MCF 10A (cell line): ENCODE measurements around the gene GLIS1. TPM values are rescaled to one million over a fixed set of nuclear protein-coding genes. Genes with fewer than 3 reads are reported as not detected.

Experiments
- BruUV-seq: library from RNA; stranded (reverse); fragments of 400-500 nt; replicated peaks from 2 replicates; lab custom pipeline; 2021; lab: Mats Ljungman, UMichigan
- CTCF ChIA-PET: fragments of 300-600 bp; sonication (Branson Sonifier 250); formaldehyde crosslinking; extraction: SDS; loops from one replicate; lab custom pipeline; 2021; ENCODE audit warnings: antibody characterized with exemption, inconsistent platforms; lab: Yijun Ruan, JAX
- POLR2A ChIA-PET: fragments of 300-600, 350-650 bp; sonication (Branson Sonifier 250); formaldehyde crosslinking; extraction: SDS; loops from one replicate; lab custom pipeline; 2020; ENCODE audit warnings: antibody characterized with exemption, inconsistent platforms; lab: Yijun Ruan, JAX
- DNase-seq: peaks from one replicate; pipeline ENCODE4 v3.0.0-alpha.2; 2018; ENCODE audit not compliant: unreplicated experiment
- H3K27ac Mint-ChIP-seq: one replicate; pipeline ENCODE4 v1.8.0; 2022; ENCODE audit warnings: mild to moderate bottlenecking, low read depth, mixed read lengths; ENCODE audit not compliant: unreplicated experiment
- H3K27me3 Mint-ChIP-seq: one replicate; pipeline ENCODE4 v1.8.0; 2022; ENCODE audit warnings: mixed read lengths; ENCODE audit not compliant: insufficient read depth, unreplicated experiment
- H3K36me3 Mint-ChIP-seq: one replicate; pipeline ENCODE4 v1.8.0; 2022; ENCODE audit warnings: mild to moderate bottlenecking, moderate library complexity, mixed read lengths; ENCODE audit not compliant: insufficient read depth, unreplicated experiment
- H3K4me1 Mint-ChIP-seq: one replicate; pipeline ENCODE4 v1.8.0; 2022; ENCODE audit warnings: mixed read lengths; ENCODE audit not compliant: insufficient read depth, unreplicated experiment
- H3K4me3 Mint-ChIP-seq: one replicate; pipeline ENCODE4 v1.8.0; 2022; ENCODE audit warnings: mild to moderate bottlenecking, moderate library complexity, mixed read lengths; ENCODE audit not compliant: unreplicated experiment
- H3K9me3 Mint-ChIP-seq: one replicate; pipeline ENCODE4 v1.8.0; 2022; ENCODE audit warnings: mixed read lengths; ENCODE audit not compliant: unreplicated experiment
- intact Hi-C: fragments of 100-400 bp; cut with micrococcal nuclease; formaldehyde crosslinking; loops from 2 replicates; pipeline ENCODE4 v1.14.1; 2022
- total RNA-seq: library from RNA; stranded (reverse); gene quantifications from 2 replicates; pipeline ENCODE4 v1.2.3, GENCODE V29; 2022
- TF ChIP-seq, protein P1 (sequence below): fragments of 200-600 bp; IDR thresholded peaks from one replicate; pipeline ENCODE4 v1.8.0; 2022; ENCODE audit warnings: antibody characterized with exemption, mild to moderate bottlenecking; ENCODE audit not compliant: unreplicated experiment

Gene GLIS1
- total RNA-seq, 1 experiment from 2014 or later: 0.93 TPM

GRCh38 chr1:53587252-53587988, 151.5 kb downstream of the GLIS1 start:
- TF ChIP-seq, protein P1, sequence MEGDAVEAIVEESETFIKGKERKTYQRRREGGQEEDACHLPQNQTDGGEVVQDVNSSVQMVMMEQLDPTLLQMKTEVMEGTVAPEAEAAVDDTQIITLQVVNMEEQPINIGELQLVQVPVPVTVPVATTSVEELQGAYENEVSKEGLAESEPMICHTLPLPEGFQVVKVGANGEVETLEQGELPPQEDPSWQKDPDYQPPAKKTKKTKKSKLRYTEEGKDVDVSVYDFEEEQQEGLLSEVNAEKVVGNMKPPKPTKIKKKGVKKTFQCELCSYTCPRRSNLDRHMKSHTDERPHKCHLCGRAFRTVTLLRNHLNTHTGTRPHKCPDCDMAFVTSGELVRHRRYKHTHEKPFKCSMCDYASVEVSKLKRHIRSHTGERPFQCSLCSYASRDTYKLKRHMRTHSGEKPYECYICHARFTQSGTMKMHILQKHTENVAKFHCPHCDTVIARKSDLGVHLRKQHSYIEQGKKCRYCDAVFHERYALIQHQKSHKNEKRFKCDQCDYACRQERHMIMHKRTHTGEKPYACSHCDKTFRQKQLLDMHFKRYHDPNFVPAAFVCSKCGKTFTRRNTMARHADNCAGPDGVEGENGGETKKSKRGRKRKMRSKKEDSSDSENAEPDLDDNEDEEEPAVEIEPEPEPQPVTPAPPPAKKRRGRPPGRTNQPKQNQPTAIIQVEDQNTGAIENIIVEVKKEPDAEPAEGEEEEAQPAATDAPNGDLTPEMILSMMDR: no peak
- no peaks in the 10 kb centered on the region for H3K4me1 Mint-ChIP-seq
- no TSS peak for BruUV-seq
- DNase-seq: no peak
- H3K27ac Mint-ChIP-seq: no peak overlapping the region
- H3K4me3 Mint-ChIP-seq: no peak overlapping the region
- H3K36me3 Mint-ChIP-seq: no peaks in the 10 kb centered on the region
- peaks cover 23% of the 10 kb centered on the region for H3K27me3 Mint-ChIP-seq
- H3K9me3 Mint-ChIP-seq: no peaks in the 10 kb centered on the region
- POLR2A ChIA-PET: interaction anchor here (0.5 to 0.6 kb wide), 2 partner anchors 10 to 68 kb away, joined by 3 to 4 read pairs; no protein-coding TSS in a partner anchor
- intact Hi-C loops: no loop called here
- CTCF ChIA-PET: interaction anchor here (0.6 kb wide), 1 partner anchor 15 kb away, joined by 3 read pairs; no protein-coding TSS in a partner anchor

DNA sequence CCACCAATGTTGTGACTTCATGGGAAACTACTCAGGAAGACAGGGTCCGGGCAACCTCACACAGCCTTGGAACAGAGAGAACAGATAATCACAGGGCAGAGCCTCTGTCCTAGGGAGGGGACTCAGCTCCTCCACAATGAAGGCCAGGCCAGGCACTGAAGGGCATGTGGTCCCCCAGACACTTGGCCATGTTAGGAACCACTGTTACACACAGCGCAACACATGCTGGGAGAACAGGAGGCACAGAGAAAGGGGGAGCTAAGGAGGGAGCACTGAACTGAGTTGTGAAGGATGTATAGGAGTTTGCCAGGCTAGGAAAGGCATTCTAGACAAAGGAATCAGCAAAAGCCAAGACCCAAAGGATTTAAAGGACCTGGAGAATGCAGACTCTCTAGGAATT, 152.2 kb downstream of the GLIS1 start:
- Mint-ChIP-seq H3K4me3 (no peak overlapping the region), H3K4me1 (no peaks in the 10 kb centered on the region), H3K9me3 (no peaks in the 10 kb centered on the region), H3K36me3 (no peaks in the 10 kb centered on the region), H3K27me3 (peaks cover 23% of the 10 kb centered on the region), H3K27ac (no peak overlapping the region)
- ChIA-PET CTCF (interaction anchor here (0.6 kb wide), 1 partner anchor 14 kb away, joined by 3 read pairs; no protein-coding TSS in a partner anchor), POLR2A (interaction anchor here (0.5 kb wide), 1 partner anchor 10 kb away, joined by 4 read pairs; no protein-coding TSS in a partner anchor)
- intact Hi-C loops: no loop called here
- BruUV-seq: no TSS peak
- DNase-seq: no peak
- TF ChIP-seq, protein P1: no peak

- TF ChIP-seq, protein P1: no peak
- no peaks in the 10 kb centered on the region for H3K36me3 Mint-ChIP-seq
These were observed 153.4 kb downstream of the GLIS1 start for GRCh38 chr1:53585565-53585964.

DNA sequence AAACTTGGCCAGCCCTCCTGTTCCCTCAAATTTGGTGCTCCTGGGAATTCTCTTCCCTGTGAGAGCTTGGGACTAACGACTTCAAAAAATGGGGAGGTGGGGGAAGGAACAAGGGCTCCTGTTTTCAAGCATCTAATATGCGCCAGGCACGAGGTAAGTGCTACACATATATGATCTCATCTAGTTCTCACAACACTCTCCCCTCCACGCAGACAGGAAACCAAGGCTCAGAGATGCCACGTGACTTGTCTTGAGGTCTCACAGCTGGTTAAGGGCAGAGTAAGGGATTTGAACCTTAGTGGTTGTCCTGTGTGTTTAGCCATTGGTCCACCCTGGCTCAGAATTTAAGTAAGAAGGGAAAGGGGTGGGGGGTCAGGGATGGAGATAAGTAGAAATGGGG, 153.8 kb downstream of the GLIS1 start:
- Mint-ChIP-seq H3K4me3 (no peak overlapping the region), H3K4me1 (no peaks in the 10 kb centered on the region), H3K9me3 (no peaks in the 10 kb centered on the region), H3K36me3 (no peaks in the 10 kb centered on the region), H3K27ac (no peak overlapping the region), H3K27me3 (peaks cover 23% of the 10 kb centered on the region)
- ChIA-PET POLR2A (no interaction called here), CTCF (interaction anchor here (0.6 kb wide), 1 partner anchor 113 kb away, joined by 3 read pairs; no protein-coding TSS in a partner anchor)
- no TSS peak for BruUV-seq
- TF ChIP-seq, protein P1: no peak
- no peak for DNase-seq
- intact Hi-C loops: no loop called here

More at GRCh38 chr1:53585565-53585964, 153.4 kb downstream of the GLIS1 start:
- intact Hi-C loops: no loop called here
- H3K9me3 Mint-ChIP-seq: no peaks in the 10 kb centered on the region
- H3K4me1 Mint-ChIP-seq: no peaks in the 10 kb centered on the region
- no TSS peak for BruUV-seq
- H3K27ac Mint-ChIP-seq: no peak overlapping the region
- H3K27me3 Mint-ChIP-seq: peaks cover 23% of the 10 kb centered on the region
- no peak overlapping the region for H3K4me3 Mint-ChIP-seq
- ChIA-PET POLR2A (no interaction called here), CTCF (interaction anchor here (0.6 kb wide), 1 partner anchor 113 kb away, joined by 3 read pairs; no protein-coding TSS in a partner anchor)
- no peak for DNase-seq
